HG03108 (cell line): Measurements from ENCODE around the gene STYK1.
"Not testable (repeated sequence)": the region's sequence is repeated elsewhere in the genome, so short reads cannot be mapped to it uniquely, and the experiment has no call there.

ENCODE experiments used
- ATAC-seq: cut with Tn5 transposase; IDR thresholded peaks from one replicate; pipeline ENCODE4 v1.9.1; 2021; ENCODE audit warnings: moderate library complexity; ENCODE audit not compliant: unreplicated experiment

STYK1 gene

DNA sequence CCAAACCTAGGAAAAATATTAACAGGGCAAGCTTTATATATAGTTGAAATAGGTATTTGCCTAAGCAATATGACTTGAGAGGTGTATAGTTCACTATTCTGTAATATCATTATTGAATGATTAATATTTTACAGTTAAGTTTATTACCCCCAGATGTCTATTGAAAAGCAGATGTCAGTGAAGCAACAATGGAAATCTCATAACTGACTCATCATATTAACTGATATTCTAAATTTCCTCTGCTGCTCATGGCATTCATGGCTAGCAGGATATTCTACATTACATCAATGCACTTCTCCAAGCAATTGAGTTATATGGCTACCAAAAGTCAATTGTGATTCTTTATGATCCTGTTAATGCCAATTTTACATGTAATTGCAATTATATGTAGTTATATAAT lies 50.7 kb downstream of the STYK1 start:
- no peak for ATAC-seq

DNA sequence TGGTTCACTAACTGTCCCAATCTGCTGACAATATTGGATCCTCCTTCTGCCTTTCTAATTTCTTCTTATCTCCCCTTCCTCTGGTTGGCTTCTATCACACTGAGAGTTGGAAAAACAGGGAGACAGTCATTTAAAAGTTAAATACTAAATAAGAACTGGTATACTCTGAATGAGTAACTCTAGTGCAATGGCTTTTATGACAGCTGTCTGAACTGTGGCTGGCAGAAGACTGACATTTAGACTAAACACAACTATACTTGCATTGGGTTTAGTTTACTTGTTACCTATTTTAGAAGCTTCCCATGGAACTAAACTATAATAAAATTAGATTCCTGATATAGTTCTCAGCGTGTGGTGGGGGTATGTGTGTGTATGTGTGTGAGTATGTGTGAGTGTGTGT lies 52.6 kb downstream of the STYK1 start:
- no peak for ATAC-seq

DNA sequence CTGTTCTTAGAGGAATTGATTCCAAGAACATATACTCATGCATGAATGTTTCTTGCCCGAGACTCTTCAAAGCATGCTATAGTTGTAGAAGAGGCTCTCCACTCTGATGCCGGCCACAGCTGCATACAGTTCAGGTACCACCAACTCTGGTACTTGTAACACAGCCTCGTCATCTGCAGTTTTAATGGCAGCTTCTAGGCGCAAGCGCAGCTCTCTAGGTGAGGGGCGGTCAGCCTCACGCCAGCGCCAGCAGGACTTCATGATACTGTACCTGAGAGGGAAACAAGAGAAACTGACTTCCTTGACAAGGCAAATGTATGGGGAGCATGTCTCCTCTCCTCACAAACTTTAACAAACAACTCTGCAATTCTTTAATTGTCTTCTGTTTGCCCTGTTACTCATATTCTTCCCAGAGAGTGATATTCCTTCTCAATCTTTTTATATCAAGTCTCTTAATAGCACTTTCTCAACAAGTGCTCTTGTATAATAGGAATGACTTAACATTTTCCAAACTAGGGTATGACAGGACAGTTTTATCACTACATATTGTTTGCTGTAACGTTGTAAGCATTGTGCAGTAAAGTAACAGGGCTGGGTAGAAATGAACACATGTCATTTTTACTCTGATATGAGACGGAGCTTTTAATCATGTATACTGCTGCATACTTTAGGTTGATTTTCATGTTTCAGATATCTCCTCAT lies 53.6 kb downstream of the STYK1 start:
- no peak for ATAC-seq

DNA sequence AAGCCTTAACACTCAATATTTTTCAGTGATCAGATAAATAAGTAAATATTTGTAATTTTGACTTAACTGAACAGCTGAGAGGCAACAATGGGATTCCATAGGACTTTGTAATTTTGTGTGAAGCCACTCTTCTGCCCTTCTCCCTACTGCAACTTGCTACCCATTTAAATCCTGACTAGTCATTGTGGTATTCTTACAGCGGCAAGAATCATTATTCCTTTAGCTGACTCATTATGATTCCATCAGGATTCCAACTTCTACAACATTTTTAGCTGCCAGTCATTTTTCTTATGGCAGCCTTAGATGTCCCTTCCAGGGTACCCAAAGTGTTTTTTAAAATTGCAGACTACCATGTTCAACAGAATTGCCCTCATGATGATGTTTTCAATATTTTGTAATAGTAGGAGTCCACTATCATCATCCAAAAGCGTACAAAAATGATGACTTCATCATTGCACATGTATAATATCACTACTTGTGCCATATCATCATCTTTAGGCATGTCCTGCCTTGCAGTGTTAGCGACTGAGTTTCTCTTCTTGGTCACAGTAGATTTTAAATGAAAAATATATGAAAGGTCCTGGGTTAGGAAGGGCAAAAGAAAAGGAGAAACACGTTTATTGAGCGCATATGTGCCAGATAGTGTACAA lies 55.4 kb downstream of the STYK1 start:
- ATAC-seq: no peak

DNA sequence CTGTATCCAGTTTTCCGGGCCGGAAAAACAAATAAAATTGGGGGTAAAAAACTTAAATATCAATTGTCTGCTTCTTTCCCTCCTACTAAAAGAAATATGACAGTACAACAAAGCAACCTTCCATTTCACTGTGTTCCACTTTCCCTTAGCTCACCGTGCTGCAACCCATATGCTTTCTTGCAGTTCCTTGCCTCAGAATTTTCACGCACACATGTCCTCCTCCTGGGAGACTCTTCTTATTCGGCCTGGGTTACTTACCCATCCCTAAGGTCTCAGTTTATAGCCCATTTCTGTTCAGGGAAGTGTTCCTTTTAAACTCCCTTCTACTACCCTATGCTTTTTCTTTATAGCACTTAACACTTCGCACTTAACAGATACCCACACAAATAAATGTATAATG lies 56.0 kb downstream of the STYK1 start:
- no peak for ATAC-seq

DNA sequence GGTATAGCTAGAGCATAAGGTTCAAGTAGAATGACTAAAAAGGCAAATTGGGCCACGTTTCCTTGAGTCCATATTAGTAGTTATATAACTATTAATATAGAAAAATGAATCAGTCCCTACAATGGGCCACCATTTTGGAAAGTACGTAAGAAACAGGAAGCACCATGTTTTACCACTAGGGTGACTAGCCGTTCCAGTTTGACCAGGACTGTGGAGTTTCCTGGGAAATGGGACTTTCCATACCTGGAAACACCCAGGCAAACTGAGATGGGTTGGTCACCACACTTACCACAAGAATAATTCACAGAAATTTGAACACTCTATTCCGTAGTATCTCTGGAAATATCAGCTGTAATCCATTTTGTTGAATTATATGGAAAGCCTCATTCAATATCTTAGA lies 58.3 kb downstream of the STYK1 start:
- ATAC-seq: no peak

DNA sequence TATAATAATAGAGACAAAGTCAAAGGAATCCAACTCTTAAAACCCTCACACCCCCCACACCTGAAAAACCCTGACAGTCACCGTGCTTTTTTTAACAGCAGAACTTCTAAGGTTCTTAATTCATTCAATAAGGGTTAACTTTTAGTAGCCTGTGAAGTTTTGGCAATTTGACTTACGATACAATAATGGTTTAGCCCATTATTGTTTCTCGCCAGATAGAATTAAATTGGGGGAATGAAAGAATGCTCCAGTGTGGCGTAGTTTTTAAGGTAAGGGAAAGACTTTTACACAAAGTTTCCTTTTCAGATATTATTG lies 59.8 kb downstream of the STYK1 start:
- ATAC-seq: peak; percentile 16

DNA sequence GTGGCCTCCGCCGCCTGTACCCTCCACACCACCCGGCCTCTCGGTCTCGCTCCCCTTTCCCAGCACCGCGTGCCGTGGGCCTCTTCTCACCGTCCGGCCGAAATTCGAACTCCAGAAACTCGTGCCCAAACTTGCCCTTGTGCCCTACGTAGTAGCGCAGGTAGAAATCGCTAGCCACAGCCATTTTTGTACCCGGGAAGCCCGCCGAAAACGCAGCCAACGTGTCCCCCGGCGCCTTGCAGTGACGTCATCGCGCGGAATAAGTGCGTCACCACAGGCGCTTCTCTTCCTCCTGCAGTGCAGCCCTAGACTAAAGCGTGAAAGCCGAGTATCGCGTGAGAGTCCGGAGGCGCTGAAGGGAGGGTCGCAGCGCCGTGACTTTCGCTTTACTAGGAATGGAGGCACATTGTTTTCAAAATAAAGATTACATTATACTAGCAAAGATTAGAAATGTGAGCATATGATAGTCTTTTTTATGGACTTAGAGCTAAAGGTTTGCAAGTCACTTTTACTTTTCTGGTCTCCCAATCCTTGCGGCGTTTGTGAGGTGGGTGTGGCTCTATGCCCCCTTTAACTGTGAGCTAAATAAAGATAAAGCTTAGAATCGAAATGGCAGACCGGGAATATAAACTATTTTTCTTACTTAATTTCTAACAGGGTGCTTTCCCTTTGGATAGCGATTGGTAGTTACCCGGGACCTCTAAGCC lies 60.4 kb downstream of the STYK1 start, which contains the start of gene MAGOHB:
MAGOHB (minus strand) TSS at position 261 of the 707 bp plus-strand sequence; CDS start at position 184, 77 bp downstream.
- ATAC-seq: peak; percentile 92

DNA sequence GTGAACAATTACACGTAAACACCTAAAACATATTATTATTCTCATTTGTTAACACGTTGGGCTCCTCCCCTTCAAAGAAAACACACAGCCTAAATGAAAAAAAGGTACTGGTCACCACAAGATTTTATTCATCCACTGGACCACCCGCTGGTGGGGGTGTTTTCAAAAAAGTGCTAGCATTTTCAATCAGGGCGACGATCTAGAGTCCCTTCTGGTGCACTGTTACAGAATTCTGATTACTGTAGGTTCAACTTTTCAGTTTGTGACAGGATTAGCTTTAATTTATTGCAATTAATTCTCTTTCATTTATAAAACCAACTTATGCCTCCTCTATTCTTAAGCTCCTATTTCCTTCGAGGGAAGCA lies 60.9 kb downstream of the STYK1 start:
- peak; percentile 4 for ATAC-seq

DNA sequence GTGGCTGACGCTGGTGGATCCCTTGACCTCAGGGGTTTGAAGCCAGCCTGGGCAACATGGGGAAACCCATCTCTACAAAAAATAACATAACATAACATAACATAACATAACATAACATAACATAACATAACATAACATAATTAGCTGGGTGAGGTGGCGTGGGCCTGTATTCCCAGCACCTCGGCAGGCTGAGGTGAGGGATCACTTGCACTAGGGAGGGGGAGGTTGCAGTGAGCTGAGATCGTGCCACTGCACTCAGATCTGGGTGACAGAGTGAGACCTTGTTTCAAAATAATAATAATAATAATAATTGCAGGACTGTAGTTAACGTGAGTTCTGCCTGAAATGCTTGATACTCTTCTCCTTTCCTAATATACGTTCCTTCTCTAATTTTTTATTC lies 61.7 kb downstream of the STYK1 start:
- ATAC-seq: no peak

DNA sequence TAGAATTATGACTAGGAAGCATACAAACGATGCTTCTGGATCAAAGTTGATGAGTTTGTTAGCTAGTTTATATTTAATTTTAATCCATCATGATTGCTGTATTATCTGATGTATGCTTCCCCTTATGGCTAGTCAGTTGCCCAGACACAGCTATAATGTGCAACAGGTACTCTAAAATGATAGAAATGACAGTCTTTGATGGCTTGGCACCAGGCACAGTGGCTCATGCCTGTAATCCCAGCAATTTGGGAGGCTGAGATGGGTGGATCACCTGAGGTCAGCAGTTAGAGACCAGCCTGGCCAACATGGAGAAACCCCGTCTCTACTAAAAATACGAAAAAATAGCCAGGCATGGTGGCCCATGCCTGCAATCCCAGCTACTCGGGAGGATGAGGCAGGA lies 62.6 kb downstream of the STYK1 start:
- not testable (repeated sequence) for ATAC-seq

DNA sequence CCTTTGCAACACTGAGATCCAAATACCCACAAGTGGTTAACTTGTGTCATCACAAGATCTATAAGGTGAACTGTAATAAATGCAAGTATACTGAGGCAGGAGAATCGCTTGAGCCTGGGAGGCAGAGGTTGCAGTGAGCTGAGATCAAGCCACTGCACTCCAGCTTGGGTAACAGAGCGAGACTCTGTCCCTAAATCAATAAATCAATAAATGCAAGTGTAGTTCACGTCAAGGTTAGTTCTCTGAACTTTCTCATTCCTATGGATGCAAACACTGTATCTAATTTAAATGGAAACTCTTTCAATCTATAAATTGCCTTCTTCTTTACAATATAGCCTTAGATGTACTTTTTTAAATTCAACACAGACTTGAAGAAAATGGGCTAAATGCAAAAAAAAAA lies 63.7 kb downstream of the STYK1 start:
- ATAC-seq: no peak

DNA sequence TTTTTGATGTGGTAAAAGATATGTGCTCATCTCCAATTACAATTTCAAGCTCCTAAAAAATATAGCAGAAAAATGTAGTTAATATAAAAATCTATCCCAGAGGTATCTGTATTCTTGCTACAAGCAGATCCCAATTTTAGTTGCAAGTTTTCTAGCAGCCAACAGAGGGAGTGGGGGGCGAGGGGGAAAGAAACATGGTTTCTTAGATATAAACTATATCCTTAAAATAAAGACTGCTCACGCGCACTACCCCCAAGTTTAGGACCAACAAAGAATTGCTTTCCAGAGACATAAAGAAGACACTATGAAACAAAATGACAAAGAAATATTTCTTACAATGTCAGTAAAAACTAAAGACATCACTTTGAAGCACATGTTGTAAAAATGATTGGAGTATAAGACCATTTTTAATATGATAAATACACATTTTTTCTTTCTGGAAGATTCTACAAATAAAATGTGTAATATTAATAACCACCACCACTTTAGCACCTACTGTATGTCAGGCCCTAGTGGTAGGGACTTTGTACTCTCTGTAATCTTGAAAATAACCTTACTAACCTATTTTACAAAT lies 65.9 kb downstream of the STYK1 start:
- ATAC-seq: no peak

DNA sequence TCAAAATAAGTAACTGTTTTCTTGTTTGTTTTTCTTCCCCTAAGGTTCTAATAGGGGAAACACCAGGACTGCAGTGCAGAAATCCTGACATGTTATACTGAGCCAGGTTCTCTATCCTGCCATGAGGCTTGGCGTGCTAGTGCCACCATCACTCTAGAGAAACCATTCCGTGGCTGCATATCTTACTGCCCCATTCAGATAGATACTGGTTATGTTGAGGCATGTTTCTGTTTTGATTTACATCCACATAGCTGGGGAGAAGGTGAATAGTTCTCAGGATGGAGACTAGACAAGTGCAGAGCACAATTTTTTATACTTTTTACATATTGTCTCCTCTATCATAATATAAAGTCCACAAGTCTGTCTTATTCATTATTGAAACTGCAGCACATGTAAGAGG lies 72.0 kb downstream of the STYK1 start:
- ATAC-seq: no peak

DNA sequence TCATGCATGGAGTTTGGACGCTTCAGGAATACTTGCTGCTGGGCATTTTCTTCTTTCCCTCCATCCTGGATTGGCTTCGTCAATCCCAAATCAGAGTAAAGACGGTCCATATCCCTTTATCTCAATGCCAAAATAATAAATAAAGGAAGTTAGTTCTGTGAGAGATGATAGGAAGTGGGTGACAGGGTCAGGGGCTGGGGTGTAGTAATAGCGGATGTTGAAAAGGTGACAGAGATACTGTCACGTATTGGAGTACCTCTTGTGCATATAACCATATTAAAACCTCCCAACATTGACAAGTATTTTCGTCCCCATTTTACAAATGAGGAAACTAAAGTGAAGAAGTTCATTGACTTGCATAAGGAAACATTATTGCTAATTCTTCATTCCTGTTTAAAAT lies 72.9 kb downstream of the STYK1 start:
- ATAC-seq: no peak

DNA sequence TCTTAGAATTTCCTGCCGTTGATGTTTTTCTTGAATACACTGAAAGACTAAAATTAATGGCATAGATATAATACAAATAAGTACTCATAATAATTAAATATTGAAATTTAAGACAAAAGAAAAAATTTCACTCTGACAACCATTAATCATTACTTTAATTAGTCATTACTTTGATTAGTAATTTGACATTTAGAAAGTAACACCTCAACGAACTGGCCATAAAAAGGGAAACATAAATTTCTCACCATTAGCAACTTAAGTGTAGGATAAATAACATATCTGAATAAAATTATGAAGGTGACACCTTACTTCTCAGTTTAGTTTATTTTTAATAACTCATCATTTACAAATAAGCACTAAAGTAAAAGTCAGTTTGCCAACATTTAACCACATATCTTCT lies 78.0 kb downstream of the STYK1 start:
- no peak for ATAC-seq

DNA sequence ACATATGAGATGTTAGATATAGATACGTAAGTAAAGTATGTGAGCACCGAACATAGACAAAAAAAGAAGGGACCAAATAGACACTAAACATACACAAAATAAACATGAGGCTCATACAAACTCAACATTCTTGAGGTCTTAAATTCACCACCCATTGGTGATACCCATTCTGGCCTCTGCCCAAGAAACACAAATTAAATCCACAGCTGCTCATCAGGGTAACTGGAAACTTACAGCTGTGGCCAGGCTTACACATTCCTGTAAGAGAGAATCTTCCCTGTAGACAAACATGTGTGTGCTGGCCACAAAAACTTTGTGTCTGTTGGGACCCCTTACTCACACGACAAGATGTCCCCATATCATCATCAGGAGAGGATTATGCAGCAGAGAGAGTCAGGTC lies 82.9 kb downstream of the STYK1 start:
- no peak for ATAC-seq

DNA sequence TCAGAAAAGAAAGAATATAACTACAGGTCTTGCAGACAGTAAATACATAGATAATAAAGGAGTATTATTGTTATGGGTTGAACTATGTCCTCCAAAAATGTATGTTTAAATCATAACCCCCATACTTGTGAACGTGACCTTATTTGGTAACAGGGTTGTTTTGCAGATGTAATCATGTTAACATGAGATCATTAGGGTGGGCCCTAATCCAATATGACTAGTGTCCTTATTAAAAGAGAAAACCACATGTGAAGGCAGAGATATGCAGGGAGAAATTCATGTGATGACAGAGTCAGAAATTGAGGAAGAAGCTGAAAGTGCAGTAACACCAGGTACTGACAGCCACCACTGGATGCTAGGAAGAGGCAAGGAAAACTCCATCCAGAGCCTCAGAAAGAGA lies 89.4 kb downstream of the STYK1 start:
- no peak for ATAC-seq

DNA sequence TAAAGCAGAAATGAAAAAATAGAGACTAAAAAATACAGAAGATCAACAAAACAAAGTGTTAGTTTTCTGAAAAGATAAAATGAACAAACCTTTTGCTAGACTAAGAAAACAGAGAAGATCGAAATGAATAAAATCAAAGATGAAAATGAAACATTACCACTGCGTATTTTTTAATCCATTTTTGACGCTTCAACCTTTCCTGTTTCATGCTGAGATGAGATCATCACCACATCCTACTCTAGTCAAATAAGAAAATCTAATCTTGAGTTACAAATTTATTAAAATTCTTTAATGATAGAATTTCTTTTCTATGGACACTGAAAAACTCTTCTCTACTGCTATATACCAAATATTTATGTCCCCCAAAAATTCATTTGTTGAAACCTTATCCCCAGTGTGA lies 91.1 kb downstream of the STYK1 start:
- ATAC-seq: no peak

DNA sequence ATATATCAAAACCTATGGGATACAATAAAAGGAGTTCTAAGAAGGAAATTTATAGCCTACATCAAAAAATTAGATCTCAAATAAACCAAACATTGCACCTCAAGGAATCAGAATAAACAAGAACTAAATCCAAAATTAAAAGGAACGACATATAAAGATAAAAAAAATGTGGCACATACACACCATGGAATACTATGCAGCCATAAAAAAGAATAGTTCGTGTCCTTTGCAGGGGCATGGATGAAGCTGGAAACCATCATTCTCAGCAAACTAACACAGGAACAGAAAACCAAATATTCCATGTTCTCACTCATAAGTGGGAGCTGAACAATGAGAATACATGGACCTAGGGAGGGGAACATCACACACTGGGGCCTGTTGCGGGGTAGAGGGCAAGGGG lies 91.7 kb downstream of the STYK1 start:
- ATAC-seq: not testable (repeated sequence)

DNA sequence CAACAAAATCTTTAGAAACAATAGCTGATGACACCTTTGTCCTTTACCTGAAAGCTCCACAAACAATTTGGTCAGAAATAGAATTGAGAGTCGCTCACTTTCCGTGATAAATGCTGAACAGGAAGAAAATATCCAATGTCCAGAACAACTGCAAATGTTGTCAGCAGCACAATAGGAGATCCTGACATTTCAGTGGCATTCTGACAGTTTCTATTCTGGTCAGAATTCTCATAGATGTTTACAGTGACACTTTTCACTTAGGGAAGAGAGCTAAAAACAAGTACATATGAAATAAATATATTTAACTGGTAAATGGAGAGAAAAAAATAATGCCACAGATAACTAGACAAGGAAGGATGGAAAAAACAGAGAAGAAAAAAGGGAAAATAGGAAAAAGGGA lies 99.5 kb downstream of the STYK1 start:
- ATAC-seq: no peak

DNA sequence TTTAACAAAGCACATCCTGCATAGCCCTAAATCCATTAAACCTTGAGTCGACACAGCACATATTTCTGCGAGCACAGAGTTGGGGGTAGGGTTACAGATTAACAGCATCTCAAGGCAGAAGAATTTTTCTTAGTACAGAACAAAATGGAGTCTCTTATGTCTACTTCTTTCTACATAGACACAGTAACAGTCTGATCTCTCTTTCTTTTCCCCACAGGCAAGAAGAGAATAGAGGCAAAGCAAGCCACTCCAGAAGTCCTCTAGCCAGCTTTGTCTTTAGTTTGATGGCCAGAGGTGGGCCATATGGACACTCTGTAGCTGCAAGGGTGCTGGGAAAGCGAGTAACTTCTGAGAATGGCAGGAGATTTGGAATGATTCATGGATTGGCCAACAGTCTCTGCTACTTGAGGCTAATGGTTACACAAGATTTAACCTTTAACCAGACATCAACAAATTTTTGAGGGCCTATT lies 101.8 kb downstream of the STYK1 start:
- not testable (repeated sequence) for ATAC-seq
